Sciatic nerve (tissue), 2 donors: Measurements from ENCODE around the gene ZNF594. TPM values are rescaled to one million over a fixed set of nuclear protein-coding genes. Genes with fewer than 3 reads are reported as not detected.
"Not testable (repeated sequence)": the region's sequence is repeated elsewhere in the genome, so short reads cannot be mapped to it uniquely, and the experiment has no call there.

ENCODE experiments used
- ATAC-seq: fragments of 200-7000 bp; cut with Tn5 transposase; one replicate; pipeline ENCODE4 v1.9.1; 2020; ENCODE audit warnings: mild to moderate bottlenecking, moderate library complexity
- DNase-seq: peaks from one replicate; pipeline ENCODE4 v3.0.0-alpha.2; 2020; ENCODE audit warnings: low spot score
- intact Hi-C: fragments of 100-400 bp; cut with DNase I; formaldehyde crosslinking; loops from one replicate; pipeline ENCODE4 v1.14.2; 2022
- total RNA-seq: library from RNA; stranded (reverse); fragmentation: NEBNext Ultra II Directional; extraction: Animal tissue kit (Norgen Biotek cat#: 25700); gene quantifications from one replicate; pipeline ENCODE4 v1.2.1, GENCODE V29; 2021
- donor health status: DM: no; HTN: no; CAD: no.
- donor health status: DM: no; HTN: no; CAD: no.

The ZNF594 gene
- total RNA-seq, 1 donor from 2014 or later = 16.5 TPM

DNA sequence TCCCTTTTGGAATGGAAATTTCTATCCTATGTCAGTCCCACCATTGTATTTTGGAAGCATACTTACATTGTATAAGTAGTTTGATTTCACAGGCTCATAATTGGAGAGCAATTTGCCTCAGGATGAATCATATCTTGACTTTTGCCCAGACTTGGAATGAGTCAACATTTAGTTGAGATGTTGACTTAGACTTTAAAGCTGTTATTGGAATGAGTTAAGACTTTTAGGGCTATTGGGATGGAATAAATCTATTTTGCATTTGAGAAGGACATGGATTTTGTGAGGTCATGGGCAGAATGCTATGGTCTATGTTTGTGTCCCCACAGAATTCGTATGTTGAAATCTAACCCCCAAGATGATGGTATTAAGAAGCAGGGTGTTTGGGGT, 12.2 kb upstream of the ZNF594 start:
- DNase-seq (no peak), ATAC-seq (no peak)
- intact Hi-C loops = no loop called here

DNA sequence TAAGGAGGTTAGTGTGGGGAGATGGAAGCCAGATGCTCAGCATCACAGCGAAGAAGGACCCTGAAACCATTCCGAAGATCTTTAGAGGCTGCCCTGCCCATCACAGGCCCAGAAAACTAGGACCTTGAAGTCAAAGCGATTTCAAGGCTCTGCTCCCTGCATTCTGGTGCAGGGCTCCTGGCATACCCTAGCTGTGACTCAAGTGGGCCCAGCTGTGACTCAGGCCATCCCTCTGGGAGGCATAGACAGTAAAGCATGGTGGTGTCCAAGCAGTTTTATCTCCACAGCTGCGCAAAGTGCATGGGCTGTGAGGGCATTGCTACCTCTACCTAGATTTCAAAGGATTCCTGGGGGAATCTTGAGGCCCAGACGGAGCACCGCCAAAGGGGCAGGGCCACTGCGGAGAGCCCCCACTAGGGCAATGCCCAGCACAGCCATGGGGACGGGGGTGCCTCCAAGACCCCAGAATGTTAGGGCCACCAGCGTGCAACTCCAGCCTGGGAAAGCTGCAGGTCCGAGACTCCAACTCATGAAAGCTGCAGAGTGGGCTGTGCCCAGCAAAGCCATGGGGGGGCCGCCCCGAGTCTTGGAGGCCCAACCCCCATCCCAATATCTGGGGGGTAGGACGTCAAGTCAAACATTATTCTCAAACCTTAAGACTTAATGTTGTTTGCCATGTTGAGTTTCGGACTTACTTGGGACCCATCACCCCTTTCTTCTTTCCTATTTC, 11.7 kb upstream of the ZNF594 start:
- no peak for DNase-seq
- ATAC-seq = no peak
- intact Hi-C loops = no loop called here

DNA sequence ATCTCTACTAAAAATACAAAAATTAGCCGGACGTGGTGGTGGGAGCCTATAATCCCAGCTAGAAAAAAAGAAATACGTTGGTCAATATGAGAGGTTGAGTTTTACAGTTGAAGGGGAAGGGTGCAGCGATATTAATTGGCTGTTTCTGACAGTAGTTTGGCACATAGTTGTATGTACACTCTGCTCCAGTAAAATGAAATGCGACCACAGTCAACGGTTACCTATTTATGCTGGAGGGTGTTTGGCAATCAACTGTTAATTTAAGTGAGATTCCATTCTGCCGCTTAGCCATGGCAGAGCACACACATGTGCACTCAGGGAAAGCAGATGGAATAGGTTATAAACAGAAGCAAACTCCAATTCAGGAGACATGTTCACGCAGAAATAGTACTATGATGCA, 9.3 kb upstream of the ZNF594 start:
- DNase-seq (no peak), ATAC-seq (no peak)
- intact Hi-C loops = no loop called here

DNA sequence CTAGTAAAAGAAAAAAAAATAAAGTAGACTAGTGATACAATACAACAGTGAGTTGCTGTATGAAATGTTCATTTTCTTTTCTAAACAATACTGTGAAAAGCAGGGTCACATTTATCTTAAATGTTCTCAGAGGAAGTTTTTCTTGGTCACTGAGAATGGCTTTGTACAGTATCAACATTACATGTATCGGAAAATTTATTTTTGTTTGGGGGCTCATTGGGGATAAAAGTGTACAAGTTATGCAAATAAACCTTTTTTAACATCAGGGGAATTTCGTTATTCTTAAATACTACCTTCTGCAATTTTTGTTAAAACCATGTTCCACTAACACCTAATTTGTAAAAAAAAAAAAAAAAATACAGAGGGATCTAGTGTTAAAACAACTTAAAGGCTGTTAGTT, 8.7 kb upstream of the ZNF594 start:
- intact Hi-C loops = no loop called here
- DNase-seq (no peak), ATAC-seq (no peak)

DNA sequence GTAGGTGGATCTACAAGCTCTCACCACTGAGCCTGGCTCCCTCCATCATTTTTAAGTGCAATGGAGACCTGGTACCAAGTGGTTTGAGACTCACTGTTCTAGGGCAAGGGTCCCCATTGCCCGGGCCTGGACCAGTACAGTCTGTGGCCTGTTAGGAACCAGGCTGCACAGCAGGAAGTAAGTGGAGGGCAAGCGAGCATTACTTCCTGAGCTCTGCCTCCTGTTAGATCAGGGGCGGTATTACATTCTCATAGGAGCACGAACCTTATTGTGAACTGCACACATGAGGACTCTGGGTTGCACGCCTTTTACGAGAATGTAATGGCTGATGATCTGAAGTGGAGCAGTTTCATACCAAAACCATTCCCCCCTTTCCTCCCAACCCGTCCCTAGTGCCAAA, 6.8 kb upstream of the ZNF594 start:
- intact Hi-C loops = no loop called here
- no peak for ATAC-seq
- DNase-seq = no peak

DNA sequence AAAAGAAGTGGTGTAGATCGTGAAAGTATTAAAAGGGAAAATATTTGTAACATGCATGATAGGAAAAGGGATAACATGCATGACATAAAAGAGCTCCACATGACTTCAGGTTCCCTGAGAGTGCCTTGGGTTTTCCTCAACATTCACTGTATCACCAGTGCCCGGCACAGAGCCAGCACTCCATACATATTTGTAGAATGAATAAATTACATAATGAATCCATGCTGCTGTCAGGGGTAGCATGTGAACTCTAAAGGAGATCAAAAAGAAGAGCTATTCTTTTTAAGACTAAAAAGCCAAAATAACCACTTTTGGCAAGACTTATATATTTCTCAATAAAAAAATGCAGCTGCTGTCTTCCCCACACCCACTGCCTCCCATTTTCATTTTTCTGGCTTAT, 2.7 kb upstream of the ZNF594 start:
- ATAC-seq (no peak), DNase-seq (no peak)
- intact Hi-C loops = no loop called here

DNA sequence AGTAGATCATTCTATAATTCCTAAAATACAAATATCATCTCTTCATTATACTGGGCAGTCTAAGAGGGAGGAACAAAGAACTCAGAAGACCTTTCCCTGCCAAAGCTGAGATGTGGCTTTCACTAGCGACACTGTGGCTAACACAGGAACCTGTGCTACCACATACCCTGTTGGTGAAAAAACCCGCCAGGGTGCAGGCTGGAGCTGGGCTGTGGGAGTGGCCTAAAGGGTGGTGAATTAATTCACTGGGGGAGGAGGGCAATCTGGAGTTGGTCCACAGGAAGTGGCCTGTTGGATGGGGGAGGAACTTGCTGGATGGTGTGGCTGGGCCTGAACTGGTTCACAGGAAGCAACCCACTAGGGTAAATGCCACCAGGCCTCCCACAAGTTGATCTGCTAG, 7.4 kb downstream of the ZNF594 start:
- DNase-seq (no peak), ATAC-seq (no peak)
- intact Hi-C loops = no loop called here

DNA sequence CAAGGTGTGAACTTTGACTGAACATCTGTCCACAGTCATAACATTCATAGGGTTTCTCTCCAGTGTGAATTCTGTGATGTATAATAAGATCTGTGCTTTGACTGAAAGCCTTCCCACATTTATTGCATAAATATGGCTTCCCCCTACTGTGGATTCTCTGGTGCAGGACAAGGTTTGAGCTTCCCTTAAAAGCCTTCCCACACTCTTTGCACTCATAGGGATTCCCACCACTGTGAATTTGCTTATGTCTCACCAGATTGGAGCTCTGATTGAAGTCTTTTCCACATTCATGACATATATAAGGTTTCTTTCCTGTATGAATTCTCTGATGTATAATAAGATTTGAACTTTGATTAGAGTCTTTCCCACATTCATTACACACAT, 8.3 kb downstream of the ZNF594 start:
- ATAC-seq (no peak), DNase-seq (no peak)
- intact Hi-C loops = no loop called here

DNA sequence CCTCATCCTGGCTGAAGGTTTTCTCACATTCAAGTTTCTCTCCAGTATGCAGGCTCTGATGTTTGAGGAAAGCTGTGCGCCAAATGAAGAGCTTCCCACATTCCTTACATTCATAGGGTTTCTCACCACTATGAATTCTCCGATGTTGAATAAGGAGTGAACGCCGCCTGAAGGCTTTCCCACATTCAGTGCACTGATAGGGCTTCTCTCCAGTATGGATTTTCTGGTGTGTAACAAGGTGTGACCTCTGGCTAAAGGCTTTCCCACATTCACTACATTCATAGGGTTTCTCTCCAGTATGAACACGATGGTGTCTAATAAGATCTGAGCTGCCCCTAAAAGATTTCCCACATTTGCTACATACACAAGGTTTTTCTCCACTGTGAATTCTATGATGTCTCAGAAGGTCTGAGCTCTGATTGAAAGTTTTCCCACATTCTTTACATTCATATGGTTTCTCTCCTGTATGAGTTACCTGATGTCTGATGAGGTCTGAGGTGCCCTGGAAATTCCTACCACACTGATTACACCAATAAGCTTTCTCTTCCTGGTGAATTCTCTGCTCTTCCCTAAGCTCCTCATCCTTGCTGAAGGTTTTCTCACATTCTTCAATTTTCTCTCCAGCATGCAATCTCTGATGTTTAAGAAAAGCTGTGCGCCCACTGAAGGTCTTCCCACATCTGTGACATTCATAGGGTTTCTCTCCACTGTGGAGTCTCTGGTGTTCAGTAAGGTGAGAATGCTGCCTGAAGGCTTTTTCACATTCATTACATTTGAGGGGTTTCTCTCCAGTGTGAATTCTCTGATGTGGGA, 8.9 kb downstream of the ZNF594 start:
- intact Hi-C loops = no loop called here
- ATAC-seq = no peak
- DNase-seq = no peak

DNA sequence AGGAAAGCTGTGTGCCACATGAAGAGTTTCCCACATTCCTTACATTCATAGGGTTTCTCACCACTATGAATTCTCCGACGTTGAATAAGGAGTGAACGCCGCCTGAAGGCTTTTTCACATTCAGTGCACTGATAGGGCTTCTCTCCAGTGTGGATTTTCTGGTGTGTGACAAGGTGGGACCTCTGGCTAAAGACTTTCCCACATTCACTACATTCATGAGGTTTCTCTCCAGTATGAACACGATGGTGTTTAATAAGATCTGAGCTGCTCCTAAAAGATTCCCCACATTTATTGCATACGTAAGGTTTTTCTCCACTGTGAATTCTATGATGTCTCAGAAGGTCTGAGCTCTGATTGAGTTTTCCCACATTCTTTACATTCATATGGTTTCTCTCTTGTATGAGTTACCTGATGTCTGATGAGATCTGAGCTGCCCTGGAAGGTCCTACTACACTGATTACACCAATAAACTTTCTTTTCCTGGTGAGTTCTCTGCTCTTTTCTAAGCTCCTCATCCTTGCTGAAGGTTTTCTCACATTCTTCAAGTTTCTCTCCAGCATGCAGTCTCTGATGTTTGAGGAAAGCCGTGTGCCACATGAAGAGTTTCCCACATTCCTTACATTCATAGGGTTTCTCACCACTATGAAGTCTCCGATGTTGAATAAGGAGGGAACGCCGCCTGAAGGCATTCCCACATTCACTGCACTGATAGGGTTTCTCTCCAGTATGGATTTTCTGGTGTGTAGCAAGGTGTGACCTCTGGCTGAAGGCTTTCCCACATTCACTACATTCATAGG, 10.0 kb downstream of the ZNF594 start:
- no peak for ATAC-seq
- no peak for DNase-seq
- intact Hi-C loops = no loop called here

DNA sequence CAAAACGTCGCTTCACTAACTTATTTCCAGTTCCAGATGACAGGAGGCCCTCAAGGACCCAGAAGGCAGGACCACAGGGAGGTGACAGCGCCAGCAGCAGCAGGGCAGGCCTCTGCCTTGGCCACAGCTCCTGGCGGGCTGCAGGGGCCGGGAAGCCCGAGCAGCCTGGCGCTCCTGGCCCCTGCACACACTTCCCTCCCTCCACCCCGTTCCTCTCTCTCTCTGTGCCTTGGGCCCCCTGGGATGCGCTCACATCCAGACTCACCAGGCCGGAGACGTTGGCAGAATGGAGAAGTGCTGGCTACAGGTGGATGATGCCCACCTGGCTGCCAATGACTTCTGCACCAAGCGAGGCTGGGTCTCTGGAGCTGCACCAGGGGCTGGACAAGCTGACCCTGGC, 12.7 kb downstream of the ZNF594 start:
- no peak for DNase-seq
- intact Hi-C loops = no loop called here
- ATAC-seq = no peak

DNA sequence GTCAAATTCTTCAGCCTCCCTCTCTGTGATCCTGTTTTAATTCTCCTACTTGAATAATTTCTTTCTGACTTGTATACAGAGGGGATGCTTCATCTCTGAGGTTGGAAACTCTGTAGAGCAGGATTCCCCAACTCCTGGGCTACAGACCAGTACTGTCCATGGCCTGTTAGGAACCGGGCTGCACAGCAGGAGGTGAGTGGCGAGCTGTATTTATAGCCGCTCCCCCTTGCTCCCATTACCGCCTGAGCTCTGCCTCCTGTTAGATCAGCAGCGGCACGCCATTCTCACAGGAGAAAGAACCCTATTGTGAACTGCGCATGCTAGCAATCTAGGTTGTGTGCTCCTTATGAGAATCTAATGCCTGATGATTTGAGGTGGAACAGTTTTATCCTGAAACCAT, 16.6 kb downstream of the ZNF594 start:
- intact Hi-C loops, ATAC-seq, DNase-seq: not testable (repeated sequence)

DNA sequence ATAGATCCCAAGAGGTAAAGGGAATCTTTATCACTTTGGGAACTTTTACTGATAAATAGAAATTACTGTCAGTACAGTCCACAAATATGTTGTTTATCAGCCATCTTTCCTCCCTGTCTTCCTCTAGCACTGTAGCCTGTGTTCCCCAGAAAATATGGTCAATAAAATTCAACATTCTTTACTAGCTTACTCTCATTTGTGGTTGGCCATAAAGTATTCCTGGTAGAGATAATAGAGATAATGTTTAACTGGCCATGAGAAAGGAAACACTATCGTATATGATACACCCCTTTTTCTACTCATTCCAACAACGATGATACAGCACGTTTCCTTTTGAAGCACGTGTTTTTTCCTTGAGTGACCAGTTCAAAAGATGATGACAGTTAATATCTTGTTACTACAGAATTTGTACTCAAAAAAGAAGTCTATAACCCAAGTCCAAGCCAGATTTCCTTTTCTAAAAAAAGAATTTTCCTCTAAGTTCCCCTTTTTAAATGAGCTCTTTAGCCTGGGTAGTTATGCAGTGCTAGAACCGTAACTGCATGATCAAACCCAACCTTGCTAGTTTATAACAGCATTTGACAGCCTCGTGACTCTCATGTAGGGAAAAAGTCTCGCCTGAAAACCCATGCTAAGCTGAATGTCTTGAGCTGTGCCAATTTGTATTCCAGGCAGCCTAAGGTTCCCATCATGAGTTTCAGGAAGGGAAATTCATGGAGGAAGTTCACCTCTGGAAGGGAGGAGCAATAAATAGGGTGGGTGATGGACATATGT, 25.7 kb downstream of the ZNF594 start:
- ATAC-seq, DNase-seq, intact Hi-C loops: not testable (repeated sequence)

DNA sequence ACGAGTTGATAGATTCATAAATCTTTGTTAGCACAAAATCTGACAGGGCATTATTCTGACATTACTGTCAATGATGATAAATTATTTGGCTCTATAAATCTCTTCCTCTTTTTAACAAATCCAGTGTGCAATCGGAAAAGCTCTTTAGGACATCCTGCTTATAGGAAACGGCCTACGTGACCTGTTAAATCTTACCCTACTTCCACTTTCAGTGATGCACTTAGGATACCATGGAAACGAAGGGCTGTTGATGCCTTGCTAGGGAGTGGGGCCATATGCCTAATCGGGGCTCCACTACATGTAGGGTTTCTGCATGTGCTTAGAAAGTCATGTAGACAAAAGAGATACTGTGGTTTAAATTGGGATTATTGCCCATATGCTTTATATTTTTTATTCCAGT, 27.2 kb downstream of the ZNF594 start:
- ATAC-seq = no peak
- no peak for DNase-seq

DNA sequence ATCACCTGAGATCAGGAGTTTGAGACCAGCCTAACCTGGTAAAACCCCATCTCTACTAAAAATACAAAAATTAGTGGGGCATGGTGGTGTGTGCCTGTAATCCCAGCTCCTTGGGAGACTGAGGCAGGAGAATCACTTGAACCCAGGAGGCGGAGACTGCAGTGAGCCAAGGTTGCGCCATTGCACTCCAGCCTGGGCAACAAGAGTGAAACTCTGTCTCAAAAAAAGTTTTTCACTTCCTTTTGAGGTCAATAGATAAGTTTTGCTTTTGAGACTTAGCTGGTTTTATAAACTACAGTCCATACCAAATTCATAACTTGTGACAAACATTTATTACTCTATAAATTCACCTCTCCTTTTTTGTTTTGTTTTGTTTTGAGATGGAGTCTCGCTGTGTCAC, 29.9 kb downstream of the ZNF594 start:
- intact Hi-C loops, DNase-seq, ATAC-seq: not testable (repeated sequence)

More for the DNA sequence above, 27.2 kb downstream of the ZNF594 start:
- intact Hi-C loops = no loop called here

DNA sequence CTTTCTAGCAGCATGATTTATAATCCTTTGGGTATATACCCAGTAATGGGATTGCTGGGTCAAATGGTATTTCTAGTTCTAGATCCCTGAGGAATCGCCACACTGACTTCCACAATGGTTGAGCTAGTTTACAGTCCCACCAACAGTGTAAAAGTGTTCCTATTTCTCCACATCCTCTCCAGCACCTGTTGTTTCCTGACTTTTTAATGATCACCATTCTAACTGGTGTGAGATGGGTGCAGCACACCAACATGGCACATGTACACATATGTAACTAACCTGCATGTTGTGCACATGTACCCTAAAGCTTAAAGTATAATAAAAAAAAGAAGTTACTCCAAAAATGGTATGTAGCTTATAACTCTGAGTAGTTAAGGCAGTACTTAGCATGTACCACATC, 31.0 kb downstream of the ZNF594 start:
- intact Hi-C loops = not testable (repeated sequence)

DNA sequence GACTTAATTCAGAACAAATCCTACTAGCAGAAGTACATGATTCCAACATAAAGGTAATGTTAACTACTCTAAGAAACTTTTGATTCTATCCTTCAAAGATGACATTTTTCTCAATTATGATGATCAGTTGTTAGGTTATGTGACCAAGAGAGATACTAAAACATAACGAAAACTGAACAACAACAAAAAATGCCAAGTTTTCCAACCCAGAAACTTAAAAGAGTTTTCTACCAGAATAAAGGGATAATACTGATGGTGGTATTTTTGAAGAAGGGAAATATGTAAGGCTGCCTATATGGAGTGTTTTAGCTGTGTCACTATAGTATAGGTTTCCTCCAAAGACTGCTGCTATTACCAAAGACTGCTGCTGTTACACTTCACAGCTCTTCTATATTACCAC, 45.5 kb downstream of the ZNF594 start:
- ATAC-seq, intact Hi-C loops, DNase-seq: not testable (repeated sequence)

More for the DNA sequence above, 31.0 kb downstream of the ZNF594 start:
- DNase-seq, ATAC-seq: not testable (repeated sequence)

DNA sequence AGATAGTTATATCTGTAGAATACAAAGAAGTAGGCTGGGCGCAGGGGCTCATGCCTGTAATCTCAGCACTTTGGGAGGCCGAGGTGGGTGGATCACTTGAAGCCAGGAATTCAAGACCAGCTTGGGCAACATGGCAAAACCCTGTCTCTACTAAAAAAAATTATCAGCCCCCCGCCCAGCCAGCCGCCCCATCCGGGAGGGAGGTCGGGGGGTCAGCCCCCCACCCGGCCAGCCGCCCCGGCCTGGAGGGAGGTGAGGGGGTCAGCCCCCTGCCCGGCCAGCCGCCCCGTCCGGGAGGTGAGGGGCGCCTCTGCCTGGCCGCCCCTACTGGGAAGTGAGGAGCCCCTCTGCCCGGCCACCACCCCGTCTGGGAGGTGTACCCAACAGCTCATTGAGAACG, 48.8 kb downstream of the ZNF594 start:
- DNase-seq, ATAC-seq, intact Hi-C loops: not testable (repeated sequence)

DNA sequence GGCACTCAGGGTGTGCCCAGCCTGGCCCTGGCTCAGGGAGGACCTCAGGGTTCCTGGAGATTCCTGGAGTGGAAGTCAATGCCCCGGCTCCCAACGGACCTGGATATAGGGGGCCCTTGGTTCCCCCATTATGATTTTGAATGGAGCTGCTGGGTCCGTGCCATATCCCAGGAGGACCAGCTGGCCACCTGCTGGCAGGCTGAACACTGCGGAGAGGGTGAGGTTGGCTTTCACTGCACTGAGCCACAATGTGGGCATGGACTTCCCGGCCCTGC, 52.3 kb downstream of the ZNF594 start:
- no peak for DNase-seq
- ATAC-seq = no peak
- intact Hi-C loops = no loop called here
